Esophagus muscularis mucosa (tissue), 3 donors: ENCODE measurements around the gene IFT122.

Experiments used
- CTCF ChIP-seq, 3 experiments: fragments of 200-600 bp in 2 of 3; fragments of 450-650 bp in 1 of 3; sonication (generic) in 2 of 3; IDR thresholded peaks; one replicate each; pipeline ENCODE4 v1.5.1; 2017 to 2019; ENCODE audit warnings: antibody characterized with exemption in 3 of 3, mild to moderate bottlenecking in 2 of 3, moderate library complexity in 1 of 3
- POLR2AphosphoS5 ChIP-seq, 2 donors: sonication (generic); formaldehyde crosslinking; IDR thresholded peaks; one replicate each; pipeline ENCODE4 v1.6.1; 2017; ENCODE audit warnings: antibody characterized with exemption in 2 of 2

DNA sequence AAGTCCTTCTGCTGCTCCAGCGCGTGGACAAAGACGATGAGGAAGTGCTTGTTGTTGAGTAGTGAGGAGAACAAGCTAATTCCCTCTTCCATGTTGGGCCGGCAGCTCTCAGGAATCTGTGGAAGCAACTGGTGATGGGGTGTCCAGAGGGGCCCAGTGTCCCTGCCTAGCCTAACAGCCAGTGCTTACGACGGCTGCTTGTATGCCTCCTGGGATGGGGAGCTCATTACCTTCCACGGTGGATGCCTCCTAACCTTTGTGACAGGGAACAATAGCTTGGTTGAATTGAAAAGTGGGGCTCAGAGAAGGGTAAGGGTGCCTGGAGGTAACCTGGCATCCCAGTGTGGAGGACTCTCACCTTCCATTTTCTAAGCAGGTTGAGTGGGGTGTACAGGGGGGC, 125.9 kb downstream of the IFT122 start:
- TF ChIP-seq POLR2AphosphoS5 (IDR thresholded peaks at IDR 0.05) (no peak), CTCF (IDR thresholded peaks at IDR 0.05) (no peak)
